Embryonic facial prominence (tissue), 1 donor: Measurements from ENCODE around the gene SRSF8.
"Not testable (repeated sequence)": the region's sequence is repeated elsewhere in the genome, so short reads cannot be mapped to it uniquely, and the experiment has no call there.

Experiments
- DNase-seq: peaks from one replicate; pipeline ENCODE4 v3.0.0-alpha.2; 2016; ENCODE audit errors: extremely low spot score

SRSF8 gene

GRCh38 chr11:95095858-95096587 is 29.3 kb downstream of the SRSF8 start:
- DNase-seq, result no peak

GRCh38 chr11:95097209-95097608 is 30.5 kb downstream of the SRSF8 start:
- no peak for DNase-seq

GRCh38 chr11:95098826-95099225 is 32.1 kb downstream of the SRSF8 start:
- DNase-seq, result no peak

- no peak for DNase-seq
Measured at GRCh38 chr11:95100191-95100648, 33.5 kb downstream of the SRSF8 start.

GRCh38 chr11:95100856-95101507 is 34.3 kb downstream of the SRSF8 start:
- DNase-seq, result no peak

GRCh38 chr11:95101935-95102334 is 35.2 kb downstream of the SRSF8 start:
- DNase-seq, result no peak

- no peak for DNase-seq
Measured at GRCh38 chr11:95102733-95103132, 36.0 kb downstream of the SRSF8 start.

- no peak for DNase-seq
Measured at GRCh38 chr11:95103701-95104100, 37.0 kb downstream of the SRSF8 start.

GRCh38 chr11:95104121-95104830 is 37.6 kb downstream of the SRSF8 start:
- DNase-seq, result no peak

- no peak for DNase-seq
Measured at GRCh38 chr11:95104856-95105255, 38.1 kb downstream of the SRSF8 start.

- DNase-seq, result no peak
Measured at GRCh38 chr11:95108159-95108611, 41.5 kb downstream of the SRSF8 start.

GRCh38 chr11:95108671-95109551 is 42.2 kb downstream of the SRSF8 start:
- DNase-seq, result no peak

GRCh38 chr11:95111471-95111870 is 44.8 kb downstream of the SRSF8 start:
- DNase-seq, result not testable (repeated sequence)

GRCh38 chr11:95111923-95112540 is 45.3 kb downstream of the SRSF8 start:
- no peak for DNase-seq

GRCh38 chr11:95115597-95115996 is 48.9 kb downstream of the SRSF8 start:
- DNase-seq, result no peak

- no peak for DNase-seq
Measured at GRCh38 chr11:95119361-95120060, 52.8 kb downstream of the SRSF8 start.
